GM21526 (cell line): ENCODE measurements around the gene YTHDF2.
"Not testable (repeated sequence)": the region's sequence is repeated elsewhere in the genome, so short reads cannot be mapped to it uniquely, and the experiment has no call there.

Experiments
- ATAC-seq: cut with Tn5 transposase; IDR thresholded peaks from one replicate; pipeline ENCODE4 v1.9.1; 2021; ENCODE audit warnings: moderate library complexity; ENCODE audit not compliant: unreplicated experiment, low FRiP score

YTHDF2 gene

DNA sequence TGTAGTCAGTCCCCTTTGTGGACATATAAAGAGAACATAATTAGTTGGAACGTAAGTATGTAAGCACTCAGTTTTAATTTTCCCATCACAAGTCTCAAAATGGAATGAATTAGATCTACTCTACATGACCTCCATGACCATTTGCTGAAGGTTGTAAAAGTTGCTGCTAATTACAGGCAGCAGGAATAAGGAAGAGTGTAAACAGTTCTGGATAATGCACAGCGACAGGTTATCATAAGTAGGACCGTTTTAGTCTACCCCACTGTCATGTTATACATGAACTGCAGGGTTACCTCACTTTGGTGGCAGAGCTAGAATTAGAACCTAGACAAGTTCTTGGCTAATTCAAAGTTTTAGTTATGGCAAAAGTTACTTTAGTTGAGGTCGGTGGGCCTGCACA, 21.7 kb downstream of the YTHDF2 start:
- no peak for ATAC-seq

- no peak for ATAC-seq
These were observed 22.5 kb downstream of the YTHDF2 start for GRCh38 chr1:28759257-28759656.

- ATAC-seq: no peak
These were observed 24.4 kb downstream of the YTHDF2 start for GRCh38 chr1:28761189-28761588.

GRCh38 chr1:28766532-28767183, 29.9 kb downstream of the YTHDF2 start:
- ATAC-seq: no peak

DNA sequence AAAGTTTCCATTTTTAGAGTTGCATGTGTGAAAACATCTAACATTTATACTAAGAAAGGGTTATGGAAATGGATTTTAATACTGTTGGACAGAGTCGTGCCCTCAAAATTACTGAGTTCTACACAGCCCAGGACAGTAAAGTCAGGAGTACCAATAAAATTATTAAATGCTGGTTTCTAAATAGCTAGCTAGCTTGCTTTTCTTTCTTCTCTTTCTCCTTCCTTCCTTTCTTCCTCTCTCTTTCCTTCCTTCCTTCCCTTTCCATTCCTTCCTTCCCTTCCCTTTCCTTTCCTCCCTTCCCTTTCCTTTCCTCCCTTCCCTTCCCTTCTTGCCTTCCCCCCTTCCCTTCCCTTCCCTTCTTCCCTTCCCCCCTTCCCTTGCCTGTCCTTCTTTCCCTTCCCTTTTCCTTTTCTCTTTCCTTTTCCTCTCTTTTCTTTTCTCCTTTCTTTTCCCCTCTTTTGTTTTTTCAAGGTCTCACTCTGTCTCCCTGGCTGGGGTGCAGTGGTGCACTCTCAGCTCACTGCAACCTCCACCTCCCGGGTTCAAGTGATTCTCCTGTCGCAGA, 33.9 kb downstream of the YTHDF2 start:
- ATAC-seq: no peak

GRCh38 chr1:28771921-28772320, 35.2 kb downstream of the YTHDF2 start:
- not testable (repeated sequence) for ATAC-seq

- no peak for ATAC-seq
These were observed 36.4 kb downstream of the YTHDF2 start for GRCh38 chr1:28773105-28773504.

- no peak for ATAC-seq
These were observed 38.6 kb downstream of the YTHDF2 start for GRCh38 chr1:28775121-28775942.

- no peak for ATAC-seq
These were observed 39.6 kb downstream of the YTHDF2 start for GRCh38 chr1:28776341-28776740.

GRCh38 chr1:28778021-28778420, 41.3 kb downstream of the YTHDF2 start:
- ATAC-seq: no peak

DNA sequence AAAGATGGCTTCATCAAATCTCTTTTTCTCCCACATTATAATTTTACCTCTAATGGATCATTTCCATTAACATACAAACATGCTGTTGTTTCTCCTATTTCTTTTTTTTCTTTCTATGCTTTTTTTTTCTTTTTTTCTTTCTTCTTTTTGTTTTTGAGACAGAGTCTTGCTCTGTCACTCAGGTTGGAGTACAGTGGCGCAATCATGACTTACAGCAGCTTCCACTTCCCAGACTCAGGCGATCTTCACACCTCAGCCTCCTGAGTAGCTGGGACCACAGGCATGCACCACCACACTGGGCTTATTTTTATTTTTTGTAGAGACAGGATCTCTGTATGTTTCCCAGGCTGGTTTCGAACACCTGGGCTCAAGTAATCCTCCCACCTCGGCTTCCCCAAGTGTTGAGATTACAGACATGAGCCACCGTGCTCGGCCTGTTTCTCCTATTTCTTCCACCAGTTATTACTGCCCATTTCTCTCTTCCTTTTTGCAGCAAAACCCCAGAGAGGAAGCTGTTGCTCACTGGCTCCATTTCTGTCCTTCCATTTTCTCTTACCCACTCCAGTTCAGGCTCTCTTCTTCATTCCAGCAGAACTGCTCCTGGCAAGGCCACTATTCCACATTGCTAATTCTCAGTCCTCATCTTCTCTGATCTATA, 43.1 kb downstream of the YTHDF2 start:
- ATAC-seq: no peak

DNA sequence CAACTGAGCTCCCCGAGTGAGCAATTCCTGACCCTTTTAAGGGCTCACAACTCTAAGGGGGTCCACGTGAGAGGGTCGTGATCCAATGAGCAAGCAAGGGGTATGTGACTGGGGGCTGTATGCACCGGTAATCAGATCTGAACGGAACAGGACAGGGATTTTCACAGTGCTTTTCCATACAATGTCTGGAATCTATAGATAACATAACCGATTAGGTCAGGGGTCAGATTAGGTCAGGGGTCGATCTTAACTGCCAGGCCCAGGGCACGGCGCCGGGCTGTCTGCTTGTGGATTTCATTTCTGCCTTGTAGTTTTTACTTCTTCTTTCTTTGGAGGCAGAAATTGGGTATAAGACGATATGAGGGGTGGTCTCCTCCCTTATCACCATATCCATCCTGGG, 44.6 kb downstream of the YTHDF2 start:
- no peak for ATAC-seq

GRCh38 chr1:28782011-28782410, 45.3 kb downstream of the YTHDF2 start:
- no peak for ATAC-seq

GRCh38 chr1:28783363-28783762, 46.6 kb downstream of the YTHDF2 start:
- no peak for ATAC-seq

GRCh38 chr1:28789412-28789811, 52.7 kb downstream of the YTHDF2 start:
- no peak for ATAC-seq

GRCh38 chr1:28789816-28790215, 53.1 kb downstream of the YTHDF2 start:
- no peak for ATAC-seq

- no peak for ATAC-seq
These were observed 53.8 kb downstream of the YTHDF2 start for GRCh38 chr1:28790377-28791035.

- ATAC-seq: not testable (repeated sequence)
These were observed 55.2 kb downstream of the YTHDF2 start for GRCh38 chr1:28791929-28792328.

- no peak for ATAC-seq
These were observed 55.9 kb downstream of the YTHDF2 start for GRCh38 chr1:28792644-28793121.

DNA sequence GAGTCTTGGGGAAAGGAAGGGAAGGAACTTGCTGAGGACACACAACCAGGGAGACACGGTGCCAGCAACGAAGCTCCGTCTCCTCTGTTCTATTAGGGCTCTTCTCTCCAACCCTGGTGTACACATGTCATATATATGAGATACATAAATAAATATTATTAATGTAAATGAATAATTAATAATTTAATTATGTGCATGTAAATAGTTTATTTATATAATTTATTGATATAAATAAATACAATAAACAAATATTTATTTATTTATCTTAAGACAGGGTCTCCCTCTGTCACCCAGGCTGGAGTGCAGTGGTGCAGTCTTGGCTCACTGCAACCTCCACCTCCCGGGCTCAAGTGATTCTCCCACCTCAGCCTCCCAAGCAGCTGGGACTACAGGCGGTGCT, 57.8 kb downstream of the YTHDF2 start:
- not testable (repeated sequence) for ATAC-seq
